ENCODE measurements around the gene TRIP11. TPM values are rescaled to one million over a fixed set of nuclear protein-coding genes. Genes with fewer than 3 reads are reported as not detected.

The TRIP11 gene
- total RNA-seq, 1 experiment from 2014 or later: 31.6 TPM

GRCh38 chr14:92004062-92004461, 35.8 kb downstream of the TRIP11 start:
- H3K27ac ChIP-seq (ENCODE audit: low read length): no peak overlapping the region

GRCh38 chr14:91998667-91999570, 40.9 kb downstream of the TRIP11 start:
- Histone ChIP-seq H3K27me3 (ENCODE audit: low read length) (no peaks in the 10 kb centered on the region), H3K27ac (ENCODE audit: low read length) (peak overlapping the region; percentile 3; the same call in 1 of the 2 replicates), H3K4me2 (ENCODE audit: low read depth, low read length, poor library complexity, severe bottlenecking) (no peak overlapping the region), H3K9me3 (ENCODE audit: low read length) (no peaks in the 10 kb centered on the region), H4K20me1 (ENCODE audit: insufficient read depth, low read depth, low read length) (no peaks in the 10 kb centered on the region), H3K4me1 (ENCODE audit: low read length) (peaks cover 14% of the 10 kb centered on the region), H3K79me2 (ENCODE audit: low read length) (peaks cover 19% of the 10 kb centered on the region; the same call in 1 of the 2 replicates), H3K9ac (ENCODE audit: low read length) (no peak overlapping the region), H2AFZ (ENCODE audit: low read length) (no peak overlapping the region), H3K9me2 (replicated peaks; ENCODE audit: insufficient read depth, low read length) (no peaks in the 10 kb centered on the region), H3K4me3 (ENCODE audit: low read length) (no peak overlapping the region), H3K36me3 (ENCODE audit: insufficient read depth, low read length) (peaks cover 27% of the 10 kb centered on the region)
- no peak for DNase-seq

More at GRCh38 chr14:92004062-92004461, 35.8 kb downstream of the TRIP11 start:
- no peak for DNase-seq
- no peaks in the 10 kb centered on the region for H3K4me1 ChIP-seq (ENCODE audit: low read length)
- no peak overlapping the region for H2AFZ ChIP-seq (ENCODE audit: low read length)
- H3K4me3 ChIP-seq (ENCODE audit: low read length): no peak overlapping the region
- no peak overlapping the region for H3K4me2 ChIP-seq (ENCODE audit: low read depth, low read length, poor library complexity, severe bottlenecking)
- H3K9me3 ChIP-seq (ENCODE audit: low read length): no peaks in the 10 kb centered on the region
- H3K9ac ChIP-seq (ENCODE audit: low read length): no peak overlapping the region
- H3K9me2 ChIP-seq (replicated peaks; ENCODE audit: insufficient read depth, low read length): no peaks in the 10 kb centered on the region
- H3K36me3 ChIP-seq (ENCODE audit: insufficient read depth, low read length): peaks cover 43% of the 10 kb centered on the region
- no peaks in the 10 kb centered on the region for H3K27me3 ChIP-seq (ENCODE audit: low read length)
- no peaks in the 10 kb centered on the region for H4K20me1 ChIP-seq (ENCODE audit: insufficient read depth, low read depth, low read length)
- peaks cover 12% of the 10 kb centered on the region; the same call in 1 of the 2 replicates for H3K79me2 ChIP-seq (ENCODE audit: low read length)

- H3K27ac ChIP-seq (ENCODE audit: low read length): 0 out of 2 replicates have a peak overlapping the region, but pooled peaks have one; percentile 1
- no peaks in the 10 kb centered on the region for H3K9me3 ChIP-seq (ENCODE audit: low read length)
- H4K20me1 ChIP-seq (ENCODE audit: insufficient read depth, low read depth, low read length): no peaks in the 10 kb centered on the region
- no peak overlapping the region for H3K4me3 ChIP-seq (ENCODE audit: low read length)
- H3K9ac ChIP-seq (ENCODE audit: low read length): no peak overlapping the region
- H3K4me1 ChIP-seq (ENCODE audit: low read length): peaks cover 14% of the 10 kb centered on the region
- H3K4me2 ChIP-seq (ENCODE audit: low read depth, low read length, poor library complexity, severe bottlenecking): peak overlapping the region; percentile 1
- no peaks in the 10 kb centered on the region for H3K9me2 ChIP-seq (replicated peaks; ENCODE audit: insufficient read depth, low read length)
- DNase-seq: no peak
- peaks cover 19% of the 10 kb centered on the region; the same call in 1 of the 2 replicates for H3K79me2 ChIP-seq (ENCODE audit: low read length)
- H2AFZ ChIP-seq (ENCODE audit: low read length): no peak overlapping the region
- H3K36me3 ChIP-seq (ENCODE audit: insufficient read depth, low read length): peaks cover 28% of the 10 kb centered on the region
- H3K27me3 ChIP-seq (ENCODE audit: low read length): no peaks in the 10 kb centered on the region
Observed at GRCh38 chr14:91997492-91997891, 42.4 kb downstream of the TRIP11 start.

DNA sequence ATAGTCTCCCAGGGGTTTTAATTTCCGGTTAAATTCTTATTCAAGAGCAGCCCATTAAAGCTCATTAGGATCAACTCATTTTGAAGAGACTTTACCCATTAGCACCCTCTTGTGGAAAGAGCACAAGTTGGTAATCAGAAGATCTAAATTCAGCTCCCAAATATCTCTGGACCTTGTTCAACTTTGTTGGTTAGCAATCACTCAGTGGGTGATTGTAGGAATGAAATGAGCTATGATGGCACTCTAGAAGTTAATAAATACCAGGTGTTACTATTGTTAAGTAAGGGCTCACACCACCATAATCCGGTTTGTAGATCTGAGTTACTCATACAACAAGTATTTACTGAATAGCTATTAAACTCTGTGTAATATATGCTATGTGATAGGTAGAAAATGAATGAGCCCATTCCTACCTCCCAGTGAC, 42.9 kb downstream of the TRIP11 start:
- Histone ChIP-seq H3K9me2 (replicated peaks; ENCODE audit: insufficient read depth, low read length) (no peaks in the 10 kb centered on the region), H3K79me2 (ENCODE audit: low read length) (peaks cover 16% of the 10 kb centered on the region; the same call in 1 of the 2 replicates), H3K9me3 (ENCODE audit: low read length) (no peaks in the 10 kb centered on the region), H2AFZ (ENCODE audit: low read length) (no peak overlapping the region), H3K27me3 (ENCODE audit: low read length) (no peaks in the 10 kb centered on the region), H3K4me3 (ENCODE audit: low read length) (no peak overlapping the region), H3K4me2 (ENCODE audit: low read depth, low read length, poor library complexity, severe bottlenecking) (peak overlapping the region; percentile 46), H3K4me1 (ENCODE audit: low read length) (peaks cover 14% of the 10 kb centered on the region), H3K27ac (ENCODE audit: low read length) (peak overlapping the region; percentile 48), H3K36me3 (ENCODE audit: insufficient read depth, low read length) (peaks cover 33% of the 10 kb centered on the region), H3K9ac (ENCODE audit: low read length) (no peak overlapping the region), H4K20me1 (ENCODE audit: insufficient read depth, low read depth, low read length) (no peaks in the 10 kb centered on the region)
- DNase-seq: peak; percentile 94

DNA sequence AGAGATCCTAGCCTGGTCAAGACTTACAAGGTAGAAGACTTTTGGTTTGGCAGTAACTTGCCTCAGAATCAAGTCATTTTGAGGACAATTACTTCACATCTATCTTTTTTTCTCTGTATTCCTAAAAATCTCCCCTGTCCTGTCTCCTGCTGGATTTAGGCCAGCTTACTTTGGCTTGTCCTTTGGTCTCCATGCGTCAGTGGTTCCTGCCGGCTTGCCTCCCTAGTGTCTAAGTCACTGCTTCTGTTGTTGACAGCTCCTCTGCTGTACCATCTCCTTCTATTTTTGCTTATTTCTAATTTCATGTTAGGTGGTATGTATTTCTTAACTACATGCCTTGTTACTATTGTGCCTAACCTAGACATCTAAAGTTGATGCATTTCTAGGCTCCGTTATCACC, 52.7 kb downstream of the TRIP11 start:
- H3K9ac ChIP-seq (ENCODE audit: low read length): no peak overlapping the region
- H3K36me3 ChIP-seq (ENCODE audit: insufficient read depth, low read length): peaks cover 82% of the 10 kb centered on the region
- H3K9me2 ChIP-seq (replicated peaks; ENCODE audit: insufficient read depth, low read length): no peaks in the 10 kb centered on the region
- DNase-seq: no peak
- no peak overlapping the region for H2AFZ ChIP-seq (ENCODE audit: low read length)
- no peak overlapping the region for H3K27ac ChIP-seq (ENCODE audit: low read length)
- H3K27me3 ChIP-seq (ENCODE audit: low read length): no peaks in the 10 kb centered on the region
- H3K79me2 ChIP-seq (ENCODE audit: low read length): peaks cover 36% of the 10 kb centered on the region
- no peaks in the 10 kb centered on the region for H3K4me1 ChIP-seq (ENCODE audit: low read length)
- H4K20me1 ChIP-seq (ENCODE audit: insufficient read depth, low read depth, low read length): no peaks in the 10 kb centered on the region
- no peak overlapping the region for H3K4me2 ChIP-seq (ENCODE audit: low read depth, low read length, poor library complexity, severe bottlenecking)
- no peaks in the 10 kb centered on the region for H3K9me3 ChIP-seq (ENCODE audit: low read length)
- H3K4me3 ChIP-seq (ENCODE audit: low read length): no peak overlapping the region

DNA sequence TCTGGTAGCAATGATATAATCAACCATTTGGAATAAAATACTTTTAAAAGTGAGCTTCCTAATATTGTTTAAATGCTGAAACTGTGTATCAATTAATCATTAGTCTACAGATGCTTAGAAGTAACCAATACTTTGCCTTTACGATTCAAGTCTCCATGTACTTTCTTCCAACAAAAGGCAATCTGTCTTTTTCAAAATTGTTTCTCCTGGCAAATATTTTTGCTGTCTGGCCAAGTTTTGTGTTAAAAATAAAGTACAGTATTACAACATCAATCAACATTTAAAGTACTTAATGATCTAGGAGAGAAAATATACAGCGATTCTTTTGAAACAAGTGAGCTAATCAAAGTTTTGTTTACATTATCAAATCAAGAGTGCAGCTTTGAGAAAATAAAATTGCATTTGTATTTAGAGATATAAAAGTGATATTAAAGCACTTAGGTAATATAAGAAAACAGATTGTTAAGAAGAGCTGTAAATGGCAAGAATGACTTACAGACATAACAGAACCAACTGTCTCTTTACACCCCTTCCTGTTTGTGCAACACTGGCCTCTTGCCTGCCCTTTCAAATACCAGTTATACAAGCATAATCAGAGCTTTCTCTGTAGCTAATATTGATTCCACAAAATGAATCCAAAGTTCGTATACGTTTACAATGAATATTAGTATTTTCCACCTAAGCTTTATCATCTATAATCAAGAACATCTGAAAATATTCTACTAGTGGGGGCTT, 54.2 kb downstream of the TRIP11 start:
- H3K4me2 ChIP-seq (ENCODE audit: low read depth, low read length, poor library complexity, severe bottlenecking): no peak overlapping the region
- H3K27ac ChIP-seq (ENCODE audit: low read length): no peak overlapping the region
- H3K4me3 ChIP-seq (ENCODE audit: low read length): no peak overlapping the region
- no peaks in the 10 kb centered on the region for H3K27me3 ChIP-seq (ENCODE audit: low read length)
- peaks cover 68% of the 10 kb centered on the region for H3K36me3 ChIP-seq (ENCODE audit: insufficient read depth, low read length)
- H3K9ac ChIP-seq (ENCODE audit: low read length): no peak overlapping the region
- no peaks in the 10 kb centered on the region for H3K4me1 ChIP-seq (ENCODE audit: low read length)
- H3K9me2 ChIP-seq (replicated peaks; ENCODE audit: insufficient read depth, low read length): no peaks in the 10 kb centered on the region
- H3K79me2 ChIP-seq (ENCODE audit: low read length): peaks cover 30% of the 10 kb centered on the region
- H2AFZ ChIP-seq (ENCODE audit: low read length): no peak overlapping the region
- H4K20me1 ChIP-seq (ENCODE audit: insufficient read depth, low read depth, low read length): no peaks in the 10 kb centered on the region
- DNase-seq: no peak
- H3K9me3 ChIP-seq (ENCODE audit: low read length): no peaks in the 10 kb centered on the region

DNA sequence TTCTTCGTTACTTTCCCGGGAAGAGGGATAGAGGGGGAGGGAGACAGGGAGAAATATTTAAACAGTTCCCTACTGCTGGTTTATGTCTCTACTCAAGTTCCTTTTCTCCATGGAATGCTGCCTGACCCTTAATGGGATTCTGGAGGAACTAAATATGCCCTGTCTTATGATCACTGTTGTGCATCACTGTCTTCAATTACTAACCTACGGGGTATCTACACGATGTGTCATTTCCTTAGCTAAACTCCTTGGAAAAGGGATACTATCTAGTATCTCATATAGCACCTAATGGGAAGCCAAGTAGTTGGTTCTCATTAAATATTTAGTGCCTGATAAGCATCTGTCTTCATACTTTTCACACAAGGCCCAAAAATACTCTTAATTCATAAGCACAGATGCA, 54.9 kb downstream of the TRIP11 start:
- H3K9me2 ChIP-seq (replicated peaks; ENCODE audit: insufficient read depth, low read length): no peaks in the 10 kb centered on the region

GRCh38 chr14:91983588-91983987, 56.3 kb downstream of the TRIP11 start:
- Histone ChIP-seq H3K27ac (ENCODE audit: low read length) (no peak overlapping the region), H3K4me3 (ENCODE audit: low read length) (no peak overlapping the region), H3K9ac (ENCODE audit: low read length) (no peak overlapping the region), H3K4me2 (ENCODE audit: low read depth, low read length, poor library complexity, severe bottlenecking) (no peak overlapping the region), H3K9me2 (replicated peaks; ENCODE audit: insufficient read depth, low read length) (no peaks in the 10 kb centered on the region), H3K9me3 (ENCODE audit: low read length) (no peaks in the 10 kb centered on the region), H3K27me3 (ENCODE audit: low read length) (no peaks in the 10 kb centered on the region), H2AFZ (ENCODE audit: low read length) (no peak overlapping the region), H4K20me1 (ENCODE audit: insufficient read depth, low read depth, low read length) (no peaks in the 10 kb centered on the region), H3K36me3 (ENCODE audit: insufficient read depth, low read length) (peaks cover 59% of the 10 kb centered on the region), H3K79me2 (ENCODE audit: low read length) (peaks cover 28% of the 10 kb centered on the region), H3K4me1 (ENCODE audit: low read length) (no peaks in the 10 kb centered on the region)
- DNase-seq: no peak

More for the DNA sequence above, 54.9 kb downstream of the TRIP11 start:
- Histone ChIP-seq H3K9ac (ENCODE audit: low read length) (no peak overlapping the region), H3K36me3 (ENCODE audit: insufficient read depth, low read length) (peaks cover 64% of the 10 kb centered on the region), H2AFZ (ENCODE audit: low read length) (no peak overlapping the region), H3K9me3 (ENCODE audit: low read length) (no peaks in the 10 kb centered on the region), H3K27me3 (ENCODE audit: low read length) (no peaks in the 10 kb centered on the region), H3K4me2 (ENCODE audit: low read depth, low read length, poor library complexity, severe bottlenecking) (no peak overlapping the region), H3K4me1 (ENCODE audit: low read length) (no peaks in the 10 kb centered on the region), H4K20me1 (ENCODE audit: insufficient read depth, low read depth, low read length) (no peaks in the 10 kb centered on the region), H3K27ac (ENCODE audit: low read length) (no peak overlapping the region), H3K79me2 (ENCODE audit: low read length) (peaks cover 28% of the 10 kb centered on the region), H3K4me3 (ENCODE audit: low read length) (no peak overlapping the region)
- DNase-seq: no peak

Data from Karpas-422 (cell line).